Measurements from ENCODE around the gene APOC3.

The APOC3 gene

GRCh38 chr11:116829525-116830183 is at the start of gene APOC3:
Gene APOC3 (plus strand): TSS chr11:116829907. CDS start chr11:116830583, 676 bp downstream.
- in situ Hi-C loops (cut with MboI; ENCODE audit: low sequenced_read_pairs), result no loop called here

DNA sequence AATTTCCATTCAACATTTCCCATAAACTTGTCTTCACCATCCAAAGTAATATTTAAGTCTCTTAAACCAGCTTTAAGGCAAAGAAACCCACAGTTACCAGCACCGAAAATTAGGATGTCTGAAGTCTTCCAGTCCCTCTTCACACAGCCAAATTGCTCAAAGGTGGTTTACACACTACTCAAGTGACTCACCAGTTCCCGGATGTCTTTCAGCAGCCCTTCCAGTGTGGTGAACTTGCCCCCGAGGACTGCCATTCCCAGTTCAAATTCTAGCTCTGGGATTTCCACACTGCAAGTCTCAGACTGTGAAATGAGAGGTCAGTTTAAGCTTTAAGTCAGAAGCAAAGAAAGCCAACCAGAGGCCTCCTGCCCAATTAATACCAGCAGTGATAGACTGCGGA is 47.0 kb upstream of the APOC3 start:
- in situ Hi-C loops (cut with MboI; ENCODE audit: low sequenced_read_pairs), result no loop called here

- in situ Hi-C loops (cut with MboI; ENCODE audit: low sequenced_read_pairs), result no loop called here
Measured at GRCh38 chr11:116786326-116786725, 43.4 kb upstream of the APOC3 start.

GRCh38 chr11:116786966-116787365 is 42.7 kb upstream of the APOC3 start:
- in situ Hi-C loops (cut with MboI; ENCODE audit: low sequenced_read_pairs), result no loop called here

GRCh38 chr11:116787436-116787785 is 42.3 kb upstream of the APOC3 start:
- in situ Hi-C loops (cut with MboI; ENCODE audit: low sequenced_read_pairs), result no loop called here

GRCh38 chr11:116787786-116788486 is 41.8 kb upstream of the APOC3 start, which contains the start of gene ZPR1:
Gene ZPR1 (minus strand): TSS chr11:116788023. CDS start chr11:116787990, 33 bp downstream.
- in situ Hi-C loops (cut with MboI; ENCODE audit: low sequenced_read_pairs), result no loop called here

GRCh38 chr11:116788534-116788933 is 41.2 kb upstream of the APOC3 start:
- in situ Hi-C loops (cut with MboI; ENCODE audit: low sequenced_read_pairs), result no loop called here

- in situ Hi-C loops (cut with MboI; ENCODE audit: low sequenced_read_pairs), result no loop called here
Measured at GRCh38 chr11:116788975-116789374, 40.7 kb upstream of the APOC3 start.

GRCh38 chr11:116790167-116791001 is 39.3 kb upstream of the APOC3 start:
- in situ Hi-C loops (cut with MboI; ENCODE audit: low sequenced_read_pairs), result loop anchor here (10.0 kb wide), 1 partner anchor 314 kb away; no protein-coding TSS in a partner anchor

- in situ Hi-C loops (cut with MboI; ENCODE audit: low sequenced_read_pairs), result loop anchor here (10.0 kb wide), 1 partner anchor 314 kb away; no protein-coding TSS in a partner anchor
Measured at GRCh38 chr11:116791002-116791812, 38.5 kb upstream of the APOC3 start.

- in situ Hi-C loops (cut with MboI; ENCODE audit: low sequenced_read_pairs), result loop anchor here (10.0 kb wide), 1 partner anchor 313 kb away; no protein-coding TSS in a partner anchor
Measured at GRCh38 chr11:116791813-116792143, 37.9 kb upstream of the APOC3 start, which contains the start of gene APOA5. Gene APOA5 (minus strand): TSS chr11:116791879. CDS start chr11:116791860, 19 bp downstream.

DNA sequence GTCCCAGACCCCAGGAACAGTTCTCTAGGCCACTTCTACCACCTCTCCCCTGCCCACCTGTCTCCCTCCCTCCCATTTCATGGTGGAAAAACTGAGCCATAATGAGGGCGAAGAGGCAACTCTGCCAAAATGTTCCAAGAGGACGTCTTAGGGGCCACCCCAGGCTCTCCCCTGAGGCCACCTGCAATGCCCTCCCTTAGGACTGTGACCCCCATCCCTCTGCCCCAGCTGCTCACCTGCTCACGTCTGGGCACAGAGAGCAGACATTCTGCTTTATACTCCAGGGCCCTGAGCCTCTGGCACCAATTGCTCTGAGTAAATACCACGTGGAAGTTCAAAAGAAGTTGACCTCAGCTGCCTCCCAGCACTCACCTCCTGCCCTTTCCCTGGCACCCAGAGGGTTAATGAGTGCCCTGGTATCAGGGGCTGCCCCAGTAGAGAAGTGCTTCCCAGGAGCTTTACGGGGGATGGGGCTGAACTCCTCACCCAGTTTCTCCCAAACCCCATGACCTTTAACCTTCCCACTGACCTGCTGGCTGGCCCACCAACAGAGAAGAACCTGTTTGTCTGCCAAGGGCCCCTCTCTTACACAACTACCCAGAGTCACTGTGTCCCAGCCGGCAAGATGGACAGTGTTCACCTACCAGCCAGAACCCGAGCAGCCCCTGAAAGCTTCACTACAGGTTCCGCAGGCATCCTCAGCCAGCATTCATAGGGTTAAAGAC is 37.4 kb upstream of the APOC3 start:
- in situ Hi-C loops (cut with MboI; ENCODE audit: low sequenced_read_pairs), result loop anchor here (10.0 kb wide), 1 partner anchor 312 kb away; no protein-coding TSS in a partner anchor

- in situ Hi-C loops (cut with MboI; ENCODE audit: low sequenced_read_pairs), result loop anchor here (10.0 kb wide), 1 partner anchor 312 kb away; no protein-coding TSS in a partner anchor
Measured at GRCh38 chr11:116792869-116793771, 36.6 kb upstream of the APOC3 start.

GRCh38 chr11:116793772-116794097 is 36.0 kb upstream of the APOC3 start:
- in situ Hi-C loops (cut with MboI; ENCODE audit: low sequenced_read_pairs), result loop anchor here (10.0 kb wide), 1 partner anchor 311 kb away; no protein-coding TSS in a partner anchor

DNA sequence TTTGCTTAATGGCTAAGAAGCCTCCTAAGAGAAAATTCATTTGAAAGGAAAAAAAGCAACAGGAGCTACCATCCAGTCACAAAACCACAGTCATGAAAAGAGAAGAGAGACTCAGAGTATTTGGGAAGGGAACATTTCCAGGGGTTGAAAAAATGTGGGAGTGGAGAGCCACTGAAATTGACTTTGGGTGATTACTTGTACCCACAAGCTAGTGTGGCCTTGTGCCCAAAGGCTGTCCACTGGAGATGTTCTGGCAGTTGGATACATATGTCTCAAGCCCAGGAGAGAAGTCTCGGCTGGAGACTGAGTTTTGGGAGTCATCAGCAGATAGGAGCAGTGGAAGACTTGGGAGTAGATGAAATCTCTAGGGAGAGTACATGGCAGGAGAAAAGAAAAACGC is 34.9 kb upstream of the APOC3 start:
- in situ Hi-C loops (cut with MboI; ENCODE audit: low sequenced_read_pairs), result loop anchor here (10.0 kb wide), 1 partner anchor 310 kb away; no protein-coding TSS in a partner anchor

- in situ Hi-C loops (cut with MboI; ENCODE audit: low sequenced_read_pairs), result loop anchor here (10.0 kb wide), 1 partner anchor 308 kb away; no protein-coding TSS in a partner anchor
Measured at GRCh38 chr11:116796548-116796947, 33.2 kb upstream of the APOC3 start.

- in situ Hi-C loops (cut with MboI; ENCODE audit: low sequenced_read_pairs), result loop anchor here (10.0 kb wide), 1 partner anchor 307 kb away; no protein-coding TSS in a partner anchor
Measured at GRCh38 chr11:116797816-116798215, 31.9 kb upstream of the APOC3 start.

- in situ Hi-C loops (cut with MboI; ENCODE audit: low sequenced_read_pairs), result loop anchor here (10.0 kb wide), 1 partner anchor 306 kb away; no protein-coding TSS in a partner anchor
Measured at GRCh38 chr11:116798368-116798767, 31.3 kb upstream of the APOC3 start.
